CD4-positive, alpha-beta T cell treated with Interleukin-21 for 1 hour (primary cell): ENCODE measurements around the gene CPLANE2.
A peak's percentile ranks its signal among the peaks of the same experiment; 100 is the strongest.
"Not testable (repeated sequence)": the region's sequence is repeated elsewhere in the genome, so short reads cannot be mapped to it uniquely, and the experiment has no call there.

Experiments used
- DNase-seq: peaks from one replicate; pipeline ENCODE4 v3.0.0-alpha.2; 2020

The CPLANE2 gene

DNA sequence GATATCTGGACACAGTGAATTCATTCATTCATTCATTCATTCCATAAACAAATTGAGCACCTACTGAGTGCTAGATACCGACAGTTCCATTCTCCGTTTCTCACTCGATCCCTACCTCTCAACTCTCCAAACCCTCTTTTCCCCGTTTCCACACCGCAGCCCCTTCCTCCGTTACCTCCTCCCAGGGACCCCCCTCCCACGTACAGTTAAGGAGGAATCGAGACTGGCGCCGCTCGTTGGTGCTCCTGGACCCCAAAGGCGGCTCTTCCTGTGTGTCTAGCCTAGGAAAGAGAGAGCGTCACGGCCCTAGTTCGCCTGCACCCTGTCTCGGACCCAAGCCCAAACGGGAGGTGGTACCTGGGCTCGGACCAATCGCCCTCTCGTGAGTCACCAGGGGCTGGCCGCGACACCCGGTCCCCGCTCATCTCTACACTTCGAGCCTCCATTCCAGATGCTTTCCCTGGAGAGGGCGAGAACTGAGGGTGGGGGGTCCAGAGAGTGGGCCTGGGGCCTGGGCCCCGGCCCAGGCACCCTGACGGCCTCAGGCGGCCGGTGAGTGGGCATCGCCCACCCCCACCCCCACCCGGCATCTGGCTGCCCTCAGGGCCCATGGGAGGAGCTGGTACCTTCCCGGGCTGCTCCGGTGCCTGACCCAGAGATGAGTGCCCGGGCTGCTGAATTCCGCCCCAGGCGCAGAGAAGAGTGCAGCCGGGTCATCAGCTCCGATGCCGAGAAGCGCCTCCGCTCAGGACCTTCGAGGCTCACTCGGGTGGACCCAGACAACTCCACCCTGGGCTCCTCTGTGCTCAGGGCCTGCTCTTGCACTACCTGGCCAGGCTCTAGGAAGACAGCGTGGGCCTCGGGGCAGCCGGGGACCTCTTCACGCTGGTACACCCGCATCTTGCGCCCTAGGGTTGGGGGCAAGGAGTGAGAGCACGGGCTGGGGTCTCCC, 29.4 kb downstream of the CPLANE2 start:
- no peak for DNase-seq

- peak; percentile 95 for DNase-seq
Measured at GRCh38 chr1:16206547-16207317, 30.3 kb downstream of the CPLANE2 start.

- no peak for DNase-seq
Measured at GRCh38 chr1:16205891-16206546, 31.0 kb downstream of the CPLANE2 start.

DNA sequence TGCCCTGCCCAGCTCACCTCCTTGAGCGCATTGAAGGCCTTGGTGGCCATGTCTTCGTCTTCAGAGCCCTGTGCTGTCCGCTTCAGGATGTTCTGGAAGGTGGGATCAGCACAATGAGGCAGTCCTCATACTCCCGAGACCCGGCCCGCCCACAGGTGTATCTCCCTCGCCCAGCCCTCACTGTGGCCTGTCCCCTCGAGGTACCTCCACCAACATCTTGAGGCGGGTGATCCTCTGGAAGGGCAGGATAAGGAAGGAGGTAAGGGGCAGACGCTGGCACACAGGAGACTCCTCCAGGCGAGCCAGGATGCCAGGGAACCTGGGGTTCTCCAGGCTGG, 31.7 kb downstream of the CPLANE2 start:
- DNase-seq: no peak

- DNase-seq: peak; percentile 34
Measured at GRCh38 chr1:16204634-16205333, 32.2 kb downstream of the CPLANE2 start.

GRCh38 chr1:16204216-16204615, 32.8 kb downstream of the CPLANE2 start:
- no peak for DNase-seq

GRCh38 chr1:16203550-16203949, 33.4 kb downstream of the CPLANE2 start:
- no peak for DNase-seq

- DNase-seq: no peak
Measured at GRCh38 chr1:16202281-16203210, 34.4 kb downstream of the CPLANE2 start.

DNA sequence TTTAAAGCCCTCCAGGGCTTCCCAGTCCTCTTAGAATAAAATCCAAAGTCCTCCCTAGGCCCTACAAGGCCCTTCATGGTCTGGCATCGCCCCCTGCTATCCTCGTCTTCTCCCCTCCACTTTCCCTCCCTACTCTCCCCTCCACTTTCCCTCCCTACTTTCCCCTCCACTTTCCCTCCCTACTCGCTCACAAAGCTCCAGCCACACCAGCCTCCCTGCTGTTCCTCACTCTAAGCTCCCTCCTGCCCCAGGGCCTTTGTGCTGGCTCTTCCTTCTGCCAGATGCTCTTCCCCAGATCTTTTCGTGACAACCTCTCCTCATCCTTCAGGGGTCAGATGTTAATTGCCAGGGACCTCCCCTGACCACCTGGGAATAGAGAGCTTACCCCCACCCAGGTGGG, 37.3 kb downstream of the CPLANE2 start:
- no peak for DNase-seq

GRCh38 chr1:16199157-16199501, 37.9 kb downstream of the CPLANE2 start:
- no peak for DNase-seq

DNA sequence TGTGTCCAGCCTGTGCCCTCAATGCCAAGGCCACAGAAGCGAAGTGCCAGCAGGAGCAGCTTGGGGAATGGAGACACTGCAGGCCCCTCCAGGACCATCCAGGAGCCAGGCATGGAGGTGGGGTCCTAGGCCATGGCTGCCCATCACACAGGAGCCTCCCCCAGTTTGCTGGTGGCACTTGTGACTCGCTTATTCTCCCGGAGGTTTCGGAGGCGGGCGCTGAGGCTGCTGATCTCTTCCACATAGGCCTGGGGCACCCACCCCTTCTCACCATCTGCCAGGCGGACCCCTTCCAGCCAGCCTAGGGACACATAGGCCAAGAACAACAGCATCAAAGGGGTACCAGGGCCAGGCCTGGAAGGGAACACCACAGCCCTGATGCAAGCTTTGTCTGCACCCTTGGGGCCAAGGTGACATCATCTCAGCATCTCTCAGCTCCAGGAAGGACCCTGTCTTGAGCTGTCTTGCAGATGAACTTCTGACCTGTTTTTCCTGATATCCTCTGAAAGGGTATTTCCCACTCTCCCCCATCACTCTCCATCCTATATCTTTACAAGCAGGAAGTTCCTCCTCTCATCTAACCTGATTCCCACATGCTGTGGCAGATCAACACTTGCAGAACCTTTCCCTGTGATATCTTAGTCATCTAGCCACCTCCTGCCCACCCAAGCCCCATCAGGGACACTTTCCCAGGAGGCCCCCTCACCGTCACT, 38.4 kb downstream of the CPLANE2 start:
- no peak for DNase-seq

DNA sequence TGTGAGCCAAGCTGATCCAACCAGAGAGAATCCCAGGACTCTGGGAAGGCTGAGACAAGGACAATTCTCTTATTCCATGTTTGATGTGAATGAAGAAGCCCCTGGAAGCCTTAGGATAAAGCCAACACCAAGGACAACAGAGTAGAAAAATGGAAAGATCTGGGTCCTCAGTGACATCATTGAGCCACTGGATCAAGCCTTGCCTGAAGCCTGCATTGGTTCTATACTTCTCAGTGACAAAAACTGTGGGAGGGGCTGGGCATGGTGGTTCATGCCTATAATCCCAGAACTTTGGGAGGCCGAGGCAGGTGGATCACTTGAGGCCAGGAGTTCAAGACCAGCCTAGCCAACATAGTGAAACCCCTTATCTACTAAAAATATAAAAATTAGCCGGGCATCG, 40.1 kb downstream of the CPLANE2 start:
- DNase-seq: no peak

- DNase-seq: not testable (repeated sequence)
Measured at GRCh38 chr1:16196139-16196538, 40.8 kb downstream of the CPLANE2 start.

GRCh38 chr1:16195518-16195905, 41.5 kb downstream of the CPLANE2 start:
- DNase-seq: no peak

DNA sequence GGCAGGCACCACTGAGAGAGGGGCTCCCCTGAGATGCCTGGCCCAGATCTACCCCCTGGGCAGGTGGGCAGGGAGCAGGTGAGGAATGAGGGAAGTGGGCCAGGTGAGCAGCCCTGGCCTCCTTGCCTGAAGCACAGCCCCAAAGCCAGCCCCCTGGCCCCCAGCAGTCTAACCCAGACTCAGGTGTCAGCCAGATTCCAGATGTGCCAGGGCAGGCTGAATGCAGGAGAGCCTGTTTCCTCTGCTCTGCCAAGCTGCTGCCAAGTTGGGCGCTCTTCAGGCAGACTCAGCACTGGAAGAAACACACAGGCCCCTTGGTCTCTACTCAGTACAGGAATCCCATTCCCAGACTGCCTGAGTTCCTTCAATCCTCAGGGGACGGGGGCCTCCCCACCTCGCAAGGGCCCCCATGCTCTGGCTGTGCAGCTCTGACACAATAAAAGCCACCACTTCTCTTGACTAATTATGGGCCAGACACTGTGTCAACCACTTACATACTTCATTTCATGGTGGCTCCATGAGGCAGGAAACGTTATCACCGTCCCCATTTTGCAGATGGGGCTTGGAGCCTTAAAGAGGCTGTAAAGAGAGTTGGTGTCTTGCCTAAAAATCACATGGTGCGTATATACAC, 45.0 kb downstream of the CPLANE2 start:
- no peak for DNase-seq

- no peak for DNase-seq
Measured at GRCh38 chr1:16191309-16191708, 45.7 kb downstream of the CPLANE2 start.

DNA sequence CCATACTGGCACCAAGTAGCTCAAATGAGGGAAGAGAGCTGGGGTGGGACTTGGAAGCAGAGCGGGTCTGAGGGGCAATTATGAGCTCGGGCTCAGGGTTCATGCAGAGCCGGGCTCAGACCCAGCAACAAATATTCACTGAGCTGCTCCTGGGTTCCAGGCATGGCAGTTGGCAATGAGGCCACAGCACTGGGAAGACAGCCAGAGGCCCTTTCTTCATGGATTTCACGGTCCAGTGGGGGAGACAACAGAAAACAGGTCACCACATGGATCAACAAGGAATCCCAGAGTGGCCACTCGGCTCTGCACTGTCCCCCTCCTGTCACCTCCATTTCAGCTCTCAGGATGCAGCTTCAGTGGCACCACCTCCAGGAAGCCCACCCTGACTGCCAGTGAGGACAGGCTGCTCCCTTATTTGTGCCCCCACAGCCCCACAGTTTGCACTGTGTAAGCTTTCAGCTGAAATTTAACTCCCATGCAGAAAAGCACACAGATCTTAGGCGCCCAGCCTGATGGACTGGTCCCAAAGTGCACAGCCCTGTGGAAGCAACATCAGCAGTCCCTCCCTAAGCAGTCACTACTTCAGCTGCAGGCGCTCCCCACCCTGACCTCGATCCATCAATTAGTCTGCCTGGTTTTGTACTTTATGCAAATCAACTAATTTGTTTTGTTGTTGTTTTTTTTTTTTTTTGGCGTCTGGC, 46.9 kb downstream of the CPLANE2 start:
- DNase-seq: no peak

DNA sequence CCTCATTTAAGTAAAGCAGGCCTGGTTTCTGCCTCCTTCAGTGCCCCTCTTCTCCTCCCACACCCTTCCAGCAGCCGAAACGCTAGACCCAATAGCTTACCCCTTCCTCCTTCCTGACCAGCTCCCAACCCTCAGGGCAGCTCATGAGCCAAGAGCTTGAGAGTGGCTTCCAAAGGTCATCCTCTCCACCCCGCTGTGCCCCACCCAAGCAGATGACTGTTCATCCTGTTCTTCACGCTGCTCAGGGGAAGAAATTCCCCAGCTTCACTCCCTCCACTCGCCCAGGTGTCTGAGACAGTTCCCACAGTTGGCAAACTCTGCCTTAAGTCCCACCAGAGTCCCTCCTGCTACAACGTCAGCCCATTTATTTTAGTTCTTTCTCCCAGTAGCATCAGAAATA, 48.0 kb downstream of the CPLANE2 start:
- DNase-seq: no peak

- DNase-seq: peak; percentile 78
Measured at GRCh38 chr1:16187748-16188401, 49.1 kb downstream of the CPLANE2 start.
